ENCODE results near the gene SIM2. TPM values are rescaled to one million over a fixed set of nuclear protein-coding genes. Genes with fewer than 3 reads are reported as not detected.

The SIM2 gene
- total RNA-seq, 1 donor from 2014 or later: not detected

- DNase-seq: no peak
These were observed 10.6 kb upstream of the SIM2 start for GRCh38 chr21:36688324-36688723.

- DNase-seq: no peak
These were observed 9.6 kb upstream of the SIM2 start for GRCh38 chr21:36689324-36689723.

- no peak for DNase-seq
These were observed 8.0 kb upstream of the SIM2 start for GRCh38 chr21:36690628-36691554.

GRCh38 chr21:36691555-36692041 is 7.3 kb upstream of the SIM2 start:
- DNase-seq: no peak

- no peak for DNase-seq
These were observed 6.6 kb upstream of the SIM2 start for GRCh38 chr21:36692114-36692834.

- DNase-seq: no peak
These were observed 6.0 kb upstream of the SIM2 start for GRCh38 chr21:36692835-36693488.

- no peak for DNase-seq
These were observed 5.4 kb upstream of the SIM2 start for GRCh38 chr21:36693489-36694030.

GRCh38 chr21:36694031-36694515 is 4.8 kb upstream of the SIM2 start:
- no peak for DNase-seq

- DNase-seq: no peak
These were observed 4.2 kb upstream of the SIM2 start for GRCh38 chr21:36694593-36695282.

- no peak for DNase-seq
These were observed 3.7 kb upstream of the SIM2 start for GRCh38 chr21:36695283-36695634.

GRCh38 chr21:36695671-36696389 is 3.1 kb upstream of the SIM2 start:
- no peak for DNase-seq

GRCh38 chr21:36696390-36697059 is 2.4 kb upstream of the SIM2 start:
- DNase-seq: no peak

GRCh38 chr21:36697060-36697850 is 1.7 kb upstream of the SIM2 start:
- DNase-seq: no peak

- no peak for DNase-seq
These were observed 997 bp upstream of the SIM2 start for GRCh38 chr21:36697851-36698384.

- no peak for DNase-seq
These were observed 432 bp upstream of the SIM2 start for GRCh38 chr21:36698385-36698980.

- DNase-seq: no peak
These were observed 805 bp downstream of the SIM2 start for GRCh38 chr21:36699546-36700294.

- no peak for DNase-seq
These were observed 1.5 kb downstream of the SIM2 start for GRCh38 chr21:36700295-36700970.
